GM18873 (cell line): Measurements from ENCODE around the gene TNS1.

Source experiments
- ATAC-seq: cut with Tn5 transposase; IDR thresholded peaks from one replicate; pipeline ENCODE4 v1.9.1; 2021; ENCODE audit warnings: mild to moderate bottlenecking, moderate library complexity, moderate number of reproducible peaks; ENCODE audit not compliant: unreplicated experiment, low FRiP score

The TNS1 gene

DNA sequence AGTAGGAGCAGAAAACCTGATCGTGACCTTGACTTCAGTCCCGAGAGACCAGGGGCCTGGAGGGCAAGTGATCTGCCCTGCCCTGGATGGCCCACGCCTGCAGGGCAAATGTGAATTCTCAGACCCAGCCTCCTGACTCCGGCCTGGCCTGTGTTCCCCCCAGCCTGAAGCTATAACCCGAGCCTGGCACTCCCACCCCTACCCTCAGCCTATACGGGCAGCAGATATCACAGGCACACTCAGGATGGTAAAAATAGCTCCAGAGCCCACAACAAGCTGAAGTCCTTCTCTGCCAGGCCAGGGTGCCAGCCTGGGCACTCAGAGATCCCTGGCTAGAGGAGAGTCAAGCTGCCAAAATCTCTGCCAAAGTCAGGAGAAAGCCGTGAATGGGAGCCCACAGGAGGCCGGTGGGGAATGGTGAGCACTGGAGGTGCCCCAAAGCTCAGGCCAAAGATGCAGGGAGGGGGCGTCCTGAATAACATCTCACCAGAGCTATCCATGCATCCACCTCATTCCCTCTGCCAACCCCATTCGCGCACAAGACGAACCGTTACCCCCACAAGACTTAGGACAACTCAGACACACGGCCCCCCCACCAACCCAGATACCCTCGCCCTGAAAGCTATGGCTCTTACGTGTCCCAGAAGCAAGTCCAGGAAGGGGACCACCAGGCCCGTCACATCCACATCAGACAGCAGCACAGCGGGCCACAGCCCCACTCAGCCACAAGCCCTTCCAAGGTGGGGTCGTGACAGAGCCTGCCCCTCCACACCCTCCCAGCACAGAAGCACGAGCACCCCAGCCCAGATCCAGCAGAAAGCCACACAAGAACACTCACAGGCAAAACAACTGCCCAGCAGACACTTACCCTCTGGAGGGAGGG is 144.9 kb downstream of the TNS1 start:
- ATAC-seq, result no peak

DNA sequence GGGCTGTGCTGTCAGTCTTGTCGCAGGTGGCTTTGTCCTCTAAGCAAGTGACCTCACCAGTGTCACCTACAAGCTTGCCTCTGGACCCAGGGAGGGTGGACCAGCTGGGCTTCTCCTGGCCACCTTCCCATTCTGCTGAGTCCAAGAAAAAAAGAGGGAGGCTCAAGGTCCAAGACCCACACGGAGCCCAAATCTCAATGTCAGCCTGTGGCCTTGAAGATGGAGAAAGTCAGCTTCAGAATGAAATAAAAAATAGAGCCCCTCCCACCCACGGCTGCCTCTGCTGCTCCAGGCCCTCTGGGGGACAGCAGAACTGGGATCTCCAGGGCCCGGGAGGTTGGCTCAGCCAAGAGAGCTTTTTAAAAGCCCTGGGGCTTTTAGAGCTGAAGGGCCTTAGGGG is 145.9 kb downstream of the TNS1 start:
- ATAC-seq, result no peak

DNA sequence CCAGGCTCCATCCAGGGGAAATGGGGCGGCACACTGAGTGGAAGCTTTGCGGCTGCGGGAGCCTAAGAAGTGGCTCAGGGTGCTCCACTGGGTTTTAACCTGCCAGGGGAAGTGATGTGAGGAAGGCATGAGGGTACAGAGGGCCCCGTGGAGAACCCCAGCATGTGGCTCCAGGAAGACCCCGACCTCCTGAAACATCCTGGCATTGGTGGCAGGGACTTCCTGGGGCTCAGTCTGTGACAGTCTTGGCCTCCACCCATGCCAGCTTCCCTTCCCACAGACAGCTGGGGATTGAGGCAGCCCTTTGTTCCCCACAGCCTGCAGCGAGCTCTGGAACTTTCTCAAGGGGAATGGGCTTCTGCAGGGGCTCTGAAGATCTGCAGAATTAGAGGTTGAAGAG is 146.6 kb downstream of the TNS1 start:
- no peak for ATAC-seq

DNA sequence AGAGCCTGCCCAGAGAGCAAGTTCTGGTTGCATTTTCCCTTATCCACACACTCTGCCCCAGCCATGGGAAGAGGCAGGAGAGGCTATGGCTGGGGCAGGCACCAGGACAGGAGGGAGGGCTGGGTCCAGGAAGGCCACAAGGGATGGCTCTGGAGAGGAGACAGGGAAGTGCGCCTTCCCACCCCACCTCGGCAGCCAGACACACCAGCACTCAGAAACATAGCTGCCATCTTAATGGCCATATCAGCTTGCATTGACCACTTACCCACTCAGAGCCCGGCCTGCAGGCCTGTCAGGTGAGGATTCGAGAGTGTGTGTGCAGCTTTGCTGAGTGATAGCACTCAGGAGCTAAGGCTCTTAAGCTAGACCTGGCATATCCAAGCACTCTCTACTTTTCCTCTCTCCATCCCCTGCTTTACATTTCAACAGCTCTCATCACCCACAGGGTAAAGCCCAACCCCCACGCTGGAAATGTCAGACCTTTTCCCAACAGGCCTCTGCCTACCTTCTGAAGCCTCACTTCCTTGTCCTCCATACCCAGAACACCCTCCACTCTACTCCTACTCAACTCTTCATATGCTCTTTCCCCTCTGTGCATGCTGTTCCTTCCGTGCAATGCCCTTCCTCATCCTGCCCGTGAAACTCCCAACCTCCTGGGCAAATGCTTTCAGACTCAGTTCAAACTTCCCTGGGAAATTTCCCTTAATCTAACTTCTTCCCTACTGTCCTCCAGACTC is 147.9 kb downstream of the TNS1 start:
- ATAC-seq, result no peak

DNA sequence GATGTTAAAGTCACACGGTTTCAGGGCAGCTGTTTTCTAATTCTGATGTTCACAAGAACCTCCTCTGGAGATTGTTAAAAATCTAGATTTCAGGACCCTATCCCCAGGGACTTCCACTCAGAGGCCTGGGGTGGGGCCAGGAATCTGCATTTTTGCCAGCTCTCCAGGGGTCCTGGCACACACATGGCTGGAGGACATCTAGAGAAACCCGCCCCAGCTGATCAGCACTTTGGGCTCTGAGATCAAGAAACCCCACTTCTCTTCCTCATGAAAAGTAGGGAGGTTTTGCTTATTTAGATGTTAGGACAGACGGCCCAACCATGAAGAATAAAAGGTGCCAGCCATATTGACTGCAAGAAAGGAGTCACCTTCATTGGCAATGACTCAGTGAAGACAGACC is 148.8 kb downstream of the TNS1 start:
- no peak for ATAC-seq

DNA sequence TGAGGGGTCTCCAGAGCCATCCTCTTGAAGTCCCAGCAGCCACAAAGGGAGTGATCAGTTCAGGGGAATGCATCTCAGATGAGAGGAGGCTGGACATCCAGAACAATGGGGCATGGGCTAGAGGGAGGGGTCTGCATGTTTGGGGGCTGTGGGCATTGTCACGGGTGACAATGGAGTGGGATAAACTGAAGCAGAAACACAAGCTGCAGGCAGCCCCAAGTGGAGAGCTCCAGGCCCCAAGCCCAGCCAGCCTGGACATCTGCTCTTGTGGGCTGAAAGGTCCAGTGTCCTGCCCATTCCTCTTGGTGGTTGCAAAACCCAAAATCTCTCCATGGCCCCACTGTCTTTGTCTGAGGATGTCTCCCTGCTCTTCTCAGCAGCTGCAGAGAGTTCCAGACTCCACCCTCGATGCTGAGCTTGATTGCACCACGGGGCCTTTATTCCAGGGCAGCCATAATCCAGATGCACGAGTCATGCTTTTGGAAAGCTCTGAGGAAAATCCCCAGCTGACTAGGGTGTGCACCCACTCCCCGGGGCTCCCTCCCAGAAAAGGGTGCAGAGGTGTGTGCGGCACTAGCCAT is 149.4 kb downstream of the TNS1 start:
- ATAC-seq, result no peak

DNA sequence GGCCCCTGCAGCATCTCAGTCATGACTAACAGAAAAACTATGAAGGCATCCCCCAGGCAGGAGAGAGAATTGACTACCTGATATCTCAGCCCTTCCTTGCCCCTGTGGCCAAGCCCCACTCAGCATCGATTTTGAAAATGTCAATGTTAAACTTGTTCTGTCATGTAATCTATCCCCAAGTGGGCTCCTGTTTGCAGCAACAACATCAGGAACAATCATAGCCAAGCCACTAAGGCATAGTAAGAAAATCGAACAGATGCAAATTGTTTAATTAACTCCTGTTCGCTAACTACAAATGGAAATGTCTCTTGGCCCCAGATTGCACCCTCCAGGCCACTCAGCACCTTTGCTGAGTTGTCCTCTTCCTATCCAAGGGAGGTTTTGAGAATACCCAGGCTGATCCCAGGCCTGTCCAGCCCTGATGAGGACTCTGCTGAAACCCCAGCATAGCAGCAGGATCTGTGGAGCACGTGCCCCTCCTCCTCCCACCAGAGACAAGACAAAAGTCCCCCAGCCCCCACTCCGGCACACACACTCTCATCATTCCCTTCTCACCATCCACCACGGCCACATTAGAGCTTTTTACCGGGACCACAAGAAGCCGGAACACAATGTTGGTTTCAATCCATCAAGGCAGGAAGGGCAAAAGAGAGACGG is 150.1 kb downstream of the TNS1 start:
- ATAC-seq, result no peak

DNA sequence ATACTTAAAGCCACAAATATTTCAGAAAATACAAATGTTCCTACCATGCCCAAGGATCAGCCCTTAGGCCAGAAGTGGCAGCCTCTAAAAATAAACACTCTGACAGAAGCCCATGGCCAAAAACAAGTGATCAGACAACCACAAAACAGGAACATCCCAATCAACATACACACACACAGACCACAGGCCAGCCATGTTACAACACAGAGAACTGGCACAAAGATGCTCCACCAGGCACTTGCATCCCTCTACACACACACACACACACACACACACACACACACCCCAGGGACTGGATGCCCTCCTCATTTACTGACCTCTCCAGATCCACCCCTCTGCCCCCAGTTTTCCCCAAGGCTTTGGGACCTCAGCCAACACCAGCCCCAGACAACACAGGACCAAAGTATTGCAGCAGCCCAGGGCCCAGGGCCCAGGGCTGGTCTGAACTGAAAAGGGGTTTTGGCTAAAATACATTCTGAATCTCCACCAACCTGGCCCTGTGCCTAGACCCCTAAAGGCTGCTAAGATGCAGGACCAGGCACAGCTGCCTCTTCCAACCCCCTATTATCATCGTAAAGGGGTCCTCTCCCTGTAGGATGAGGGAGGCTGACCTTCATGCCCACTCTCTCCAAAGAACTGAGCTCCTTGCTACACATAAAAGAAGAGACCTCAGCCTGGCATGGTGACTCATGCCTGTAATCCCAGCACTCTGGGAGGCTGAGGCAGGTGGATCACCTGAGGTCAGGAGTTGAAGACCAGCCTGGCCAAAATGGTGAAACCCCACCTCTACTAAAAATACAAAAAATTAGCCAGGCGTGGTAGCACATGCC is 151.4 kb downstream of the TNS1 start:
- no peak for ATAC-seq

DNA sequence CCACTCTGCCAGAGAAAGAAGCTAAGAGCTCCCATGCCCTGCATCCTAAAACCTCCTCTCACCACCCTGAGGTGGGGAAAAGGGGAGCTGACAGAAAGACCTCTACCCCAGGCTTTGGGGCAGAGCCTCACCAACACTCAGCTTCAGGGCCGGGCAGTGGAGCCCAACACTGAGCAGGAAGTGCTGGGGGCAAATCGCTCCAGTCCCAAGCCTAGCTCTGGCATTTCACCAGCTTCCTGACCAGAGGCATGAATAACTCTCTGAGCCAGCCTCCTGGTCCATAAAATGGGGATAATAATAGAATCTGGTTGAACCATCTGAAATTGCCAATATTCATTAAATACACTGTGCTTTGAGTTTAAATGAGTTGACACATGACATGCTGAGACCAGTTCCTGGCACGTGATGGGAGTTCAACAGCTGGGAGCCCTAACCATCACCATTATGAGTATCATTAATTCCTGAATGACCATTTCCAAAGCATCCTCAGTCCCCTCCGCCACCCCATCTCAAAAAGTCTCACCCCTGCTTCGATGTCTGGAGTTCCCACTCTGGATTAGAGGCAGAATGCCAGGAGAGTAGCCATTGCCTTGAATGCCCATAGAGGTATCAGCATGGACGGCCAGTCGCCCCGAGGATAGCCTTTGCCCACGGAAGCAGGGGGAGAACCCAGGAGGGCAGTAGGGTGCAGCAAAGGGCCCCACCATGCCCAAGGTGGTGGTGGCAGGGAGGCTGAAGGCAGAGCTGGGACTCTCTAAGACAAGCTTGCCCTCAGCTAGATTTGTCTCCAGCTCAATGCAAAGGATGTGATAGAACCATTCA is 153.4 kb downstream of the TNS1 start:
- ATAC-seq, result no peak

DNA sequence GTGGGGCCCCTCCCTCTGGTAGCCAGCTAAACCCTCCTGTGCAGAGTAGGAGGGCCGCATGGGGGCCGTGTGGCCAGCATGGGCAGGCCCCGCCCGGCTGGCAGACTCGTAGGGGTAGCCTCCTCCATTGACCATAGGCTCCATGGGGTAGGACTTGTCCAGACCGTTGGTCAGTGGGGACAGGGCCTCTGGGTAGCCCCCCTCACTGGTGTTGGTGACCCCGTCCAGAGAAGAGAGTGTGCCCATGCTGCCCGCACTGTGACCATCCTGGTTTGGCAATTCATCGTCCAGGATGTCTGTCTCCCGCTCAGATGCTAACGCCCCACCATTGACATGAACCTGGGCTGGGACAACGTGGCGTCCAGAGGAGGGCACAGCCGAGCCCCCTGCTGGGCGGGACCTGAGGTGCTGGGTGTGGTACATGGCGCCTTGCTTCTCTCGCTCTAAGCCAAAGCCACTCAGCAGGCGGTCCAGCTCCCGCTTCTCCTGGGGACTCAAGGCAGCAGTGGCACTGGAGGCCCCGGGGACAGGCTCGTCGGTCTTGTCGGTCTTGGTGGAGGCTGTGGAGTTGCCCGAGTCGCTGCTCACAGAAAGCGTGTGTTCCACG is 154.3 kb downstream of the TNS1 start:
- no peak for ATAC-seq

DNA sequence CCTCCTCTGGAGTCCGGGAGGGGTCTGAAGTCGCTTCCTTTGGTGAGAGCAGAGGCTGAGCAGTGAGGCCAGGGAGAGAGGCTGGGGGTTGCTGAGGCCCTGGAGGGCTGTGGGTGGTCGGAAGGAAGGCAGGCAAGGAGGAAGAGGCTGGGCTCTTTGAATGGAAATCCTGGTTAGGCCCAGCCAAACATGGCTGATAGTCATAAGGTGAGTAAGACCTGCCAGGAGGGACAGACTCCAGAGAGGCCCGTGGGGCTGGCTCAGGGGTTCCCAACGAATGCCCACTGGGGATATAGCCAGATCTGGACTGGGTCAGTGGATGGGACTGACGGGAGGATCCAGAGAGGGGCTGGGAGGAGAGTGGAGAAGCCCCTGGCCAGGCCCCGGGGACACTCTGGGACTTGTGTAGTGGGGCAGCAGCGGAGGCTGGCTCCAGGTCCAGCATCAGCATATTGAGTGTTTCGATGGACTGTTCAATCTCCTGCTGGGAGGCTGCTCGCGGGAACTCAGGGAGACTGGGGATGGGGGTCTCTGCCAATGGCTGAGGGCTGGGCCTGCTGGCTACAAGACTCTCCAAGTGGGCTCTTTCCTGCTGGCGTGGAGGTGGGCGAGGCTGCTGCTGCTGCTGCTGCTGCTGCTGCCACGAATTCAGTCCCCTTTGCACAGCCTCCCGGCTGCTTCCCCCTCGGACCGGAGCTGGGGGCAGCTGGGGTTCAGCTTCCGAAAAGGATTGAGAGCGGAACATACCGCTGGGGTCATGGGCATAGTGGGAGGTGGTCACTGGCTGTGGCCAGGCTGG is 155.0 kb downstream of the TNS1 start:
- ATAC-seq, result no peak

DNA sequence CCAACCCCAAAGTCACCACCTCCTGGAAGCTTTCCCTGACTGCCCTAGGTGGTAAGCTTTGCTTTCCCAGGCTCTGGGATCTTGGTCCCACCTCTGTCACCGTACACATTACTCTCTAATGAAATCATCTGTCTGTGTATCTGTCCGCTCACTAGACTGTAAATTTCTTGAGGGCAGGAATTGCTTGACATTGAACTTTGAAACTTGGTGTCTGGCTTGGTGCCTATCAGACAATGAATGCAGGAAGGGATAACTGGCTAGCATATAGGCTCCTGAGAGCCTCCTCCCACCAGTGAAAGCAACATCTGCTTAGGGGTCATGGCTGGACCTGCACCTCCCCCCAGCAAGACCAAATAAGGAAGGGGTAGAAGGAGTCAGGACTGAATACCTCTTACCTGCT is 155.7 kb downstream of the TNS1 start:
- no peak for ATAC-seq

DNA sequence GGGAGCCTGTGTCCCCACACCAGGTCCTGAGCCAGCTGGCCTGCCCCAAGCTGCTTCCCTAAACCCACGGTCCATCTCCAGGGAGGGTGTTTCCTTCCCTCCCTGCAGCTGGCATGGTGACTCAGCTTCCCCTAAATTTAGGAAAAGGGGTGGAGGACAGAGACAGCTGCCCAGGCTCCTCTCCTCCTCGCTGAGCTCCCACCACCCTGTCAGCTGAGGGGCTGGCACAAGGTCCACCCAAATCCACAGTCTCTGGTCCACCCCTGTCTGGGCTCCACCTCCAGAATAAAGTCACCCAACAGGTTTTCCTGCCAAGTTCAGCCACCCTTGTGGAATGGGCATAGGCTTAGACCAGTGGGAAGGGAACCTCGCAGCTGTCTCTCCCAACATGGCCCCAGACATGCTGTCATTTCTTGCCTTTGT is 156.5 kb downstream of the TNS1 start:
- ATAC-seq, result no peak

DNA sequence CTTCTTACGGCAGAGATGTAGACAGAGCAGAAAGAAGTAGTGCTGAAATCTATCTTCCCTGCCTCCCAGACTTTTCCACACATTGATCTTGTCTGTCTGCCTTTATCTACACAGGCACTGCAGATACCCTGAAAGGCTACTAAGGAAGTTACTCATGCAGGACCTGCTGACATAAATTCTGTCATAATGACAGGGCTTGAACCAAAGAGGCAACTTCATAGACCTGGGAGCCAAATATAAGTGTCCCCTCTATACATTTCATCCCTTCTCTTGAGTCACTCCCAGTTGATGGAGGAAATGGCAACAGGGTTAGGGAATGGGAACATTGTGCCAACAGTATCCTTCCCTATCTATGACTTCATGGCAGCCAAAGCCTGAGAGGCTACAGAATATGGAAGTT is 157.5 kb downstream of the TNS1 start:
- no peak for ATAC-seq

DNA sequence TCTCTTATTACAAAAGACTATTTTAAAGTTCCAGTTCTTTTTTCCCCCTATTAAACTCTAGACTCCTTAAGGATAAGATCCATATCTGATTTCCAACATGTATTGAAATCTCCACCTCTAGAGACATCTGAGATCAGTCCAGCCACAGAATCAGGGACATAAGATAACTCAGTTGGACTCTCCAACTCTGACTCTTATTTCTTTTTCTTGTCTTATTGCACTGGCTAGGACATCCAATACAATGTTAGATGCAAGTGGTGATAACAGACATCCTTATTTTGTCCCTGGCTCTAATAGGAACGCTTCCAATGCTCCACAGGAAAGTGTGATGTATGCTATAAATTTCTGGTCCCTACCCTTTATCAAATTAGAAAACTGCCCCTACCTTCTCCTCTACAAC is 158.1 kb downstream of the TNS1 start:
- ATAC-seq, result no peak

DNA sequence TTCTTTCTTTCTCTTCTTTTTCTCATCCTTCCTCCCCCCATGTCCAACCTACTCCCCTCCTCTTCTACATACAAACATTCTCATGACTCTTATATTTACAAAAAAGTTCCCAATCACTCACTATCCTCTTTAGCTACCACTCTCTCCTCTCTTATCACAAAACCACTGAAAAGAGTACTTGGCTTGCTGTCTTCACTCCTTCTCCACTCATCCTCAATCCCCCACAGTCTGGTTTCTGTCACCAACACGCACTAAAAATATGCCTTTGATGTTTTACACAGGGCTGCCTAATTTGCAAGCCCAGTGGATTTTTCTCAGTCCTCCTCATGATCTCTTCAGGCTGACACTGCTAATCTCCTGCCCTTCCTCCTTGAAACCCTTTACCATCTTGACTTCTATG is 159.5 kb downstream of the TNS1 start:
- ATAC-seq, result no peak

DNA sequence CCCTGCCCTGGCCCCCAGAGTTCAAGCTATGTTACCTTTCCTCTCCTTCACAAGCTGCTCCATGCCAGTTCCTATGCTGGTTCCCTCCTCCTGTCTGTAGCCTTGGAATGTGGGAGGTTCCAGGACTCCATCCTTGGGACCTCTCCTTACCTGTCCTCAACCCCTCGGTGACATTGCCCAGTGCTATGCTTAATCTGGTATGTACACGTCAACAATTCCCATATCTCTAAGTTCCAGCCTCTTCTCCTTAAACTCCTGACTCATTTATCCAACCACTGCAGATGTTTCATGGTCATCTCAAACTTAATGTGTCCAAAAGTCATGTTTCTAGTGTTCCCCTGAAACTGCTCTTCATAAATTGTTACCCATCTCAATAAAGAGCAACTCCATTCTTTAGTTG is 160.8 kb downstream of the TNS1 start:
- ATAC-seq, result no peak

DNA sequence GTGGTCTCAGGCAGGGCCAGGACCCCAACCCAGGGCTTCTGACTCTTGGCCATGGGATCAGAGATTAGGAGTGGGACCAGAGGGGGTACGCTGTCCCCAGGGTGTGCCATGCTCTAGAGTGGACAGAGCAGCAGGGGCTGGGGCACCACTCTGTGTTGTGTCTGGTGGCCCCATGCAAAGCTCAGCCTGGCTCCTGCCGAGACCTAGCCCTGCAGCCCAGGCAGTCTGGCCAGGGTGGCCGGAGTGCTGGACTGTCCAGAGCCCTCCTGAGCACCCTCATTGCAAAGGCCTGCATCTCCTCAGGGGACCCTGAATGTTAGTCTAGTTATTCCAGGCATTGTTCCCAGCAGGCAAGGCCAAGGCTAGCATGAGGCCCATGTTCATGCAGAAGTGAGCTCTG is 162.3 kb downstream of the TNS1 start:
- no peak for ATAC-seq
